WERI-Rb-1 (cell line): ENCODE measurements around the gene RNF115.

ENCODE experiments used
- DNase-seq: peaks from one replicate; pipeline ENCODE4 v3.0.0-alpha.2; 2020
- H3K27ac ChIP-seq: fragments of 250-450 bp; sonication (Bioruptor Pico); 2 replicates; pipeline ENCODE4 v1.5.1; 2020; ENCODE audit warnings: mild to moderate bottlenecking, moderate library complexity
- H3K27me3 ChIP-seq: fragments of 250-450 bp; sonication (Bioruptor Pico); 2 replicates; pipeline ENCODE4 v1.5.1; 2021; ENCODE audit warnings: mild to moderate bottlenecking, low read depth, moderate library complexity; ENCODE audit not compliant: insufficient read depth, severe bottlenecking
- H3K36me3 ChIP-seq: fragments of 250-450 bp; sonication (Bioruptor Pico); 2 replicates; pipeline ENCODE4 v1.5.1; 2020; ENCODE audit warnings: mild to moderate bottlenecking, moderate library complexity
- H3K4me3 ChIP-seq: 2 replicates; pipeline ENCODE4 v1.5.1; 2011; ENCODE audit warnings: low read depth, mild to moderate bottlenecking, control low read depth, low read length
- H3K9me3 ChIP-seq: fragments of 250-450 bp; sonication (Bioruptor Pico); 2 replicates; pipeline ENCODE4 v1.5.1; 2021; ENCODE audit warnings: mild to moderate bottlenecking, moderate library complexity; ENCODE audit not compliant: severe bottlenecking
- TF ChIP-seq, protein P1 (sequence below): IDR thresholded peaks from 2 replicates; pipeline ENCODE4 v1.5.1; 2011; ENCODE audit warnings: low read depth, mild to moderate bottlenecking, control low read depth, inconsistent platforms, low read length

The RNF115 gene

DNA sequence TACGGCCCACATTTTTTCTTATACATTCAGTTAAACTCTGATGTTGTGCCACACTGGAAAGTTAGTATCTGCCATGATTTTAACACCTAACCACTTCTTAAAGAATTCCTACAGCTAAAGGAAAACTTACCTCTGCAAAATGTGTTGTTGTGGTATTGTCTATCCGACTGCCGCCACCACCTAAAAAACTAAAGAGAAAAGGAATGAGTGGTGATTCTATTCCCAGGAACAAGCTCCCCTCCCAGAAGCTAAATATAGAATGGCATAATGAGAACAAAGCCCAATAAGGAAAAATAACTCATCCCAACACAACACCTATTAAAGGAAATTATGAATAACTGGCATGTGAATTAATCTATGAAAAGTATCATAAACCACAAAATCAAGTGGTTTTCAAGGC is 39.5 kb downstream of the RNF115 start:
- Histone ChIP-seq H3K27ac (no peak overlapping the region), H3K36me3 (peaks cover 34% of the 10 kb centered on the region), H3K27me3 (no peaks in the 10 kb centered on the region), H3K4me3 (no peak overlapping the region), H3K9me3 (no peaks in the 10 kb centered on the region)
- no peak for DNase-seq
- TF ChIP-seq, protein P1, sequence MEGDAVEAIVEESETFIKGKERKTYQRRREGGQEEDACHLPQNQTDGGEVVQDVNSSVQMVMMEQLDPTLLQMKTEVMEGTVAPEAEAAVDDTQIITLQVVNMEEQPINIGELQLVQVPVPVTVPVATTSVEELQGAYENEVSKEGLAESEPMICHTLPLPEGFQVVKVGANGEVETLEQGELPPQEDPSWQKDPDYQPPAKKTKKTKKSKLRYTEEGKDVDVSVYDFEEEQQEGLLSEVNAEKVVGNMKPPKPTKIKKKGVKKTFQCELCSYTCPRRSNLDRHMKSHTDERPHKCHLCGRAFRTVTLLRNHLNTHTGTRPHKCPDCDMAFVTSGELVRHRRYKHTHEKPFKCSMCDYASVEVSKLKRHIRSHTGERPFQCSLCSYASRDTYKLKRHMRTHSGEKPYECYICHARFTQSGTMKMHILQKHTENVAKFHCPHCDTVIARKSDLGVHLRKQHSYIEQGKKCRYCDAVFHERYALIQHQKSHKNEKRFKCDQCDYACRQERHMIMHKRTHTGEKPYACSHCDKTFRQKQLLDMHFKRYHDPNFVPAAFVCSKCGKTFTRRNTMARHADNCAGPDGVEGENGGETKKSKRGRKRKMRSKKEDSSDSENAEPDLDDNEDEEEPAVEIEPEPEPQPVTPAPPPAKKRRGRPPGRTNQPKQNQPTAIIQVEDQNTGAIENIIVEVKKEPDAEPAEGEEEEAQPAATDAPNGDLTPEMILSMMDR, result no peak

DNA sequence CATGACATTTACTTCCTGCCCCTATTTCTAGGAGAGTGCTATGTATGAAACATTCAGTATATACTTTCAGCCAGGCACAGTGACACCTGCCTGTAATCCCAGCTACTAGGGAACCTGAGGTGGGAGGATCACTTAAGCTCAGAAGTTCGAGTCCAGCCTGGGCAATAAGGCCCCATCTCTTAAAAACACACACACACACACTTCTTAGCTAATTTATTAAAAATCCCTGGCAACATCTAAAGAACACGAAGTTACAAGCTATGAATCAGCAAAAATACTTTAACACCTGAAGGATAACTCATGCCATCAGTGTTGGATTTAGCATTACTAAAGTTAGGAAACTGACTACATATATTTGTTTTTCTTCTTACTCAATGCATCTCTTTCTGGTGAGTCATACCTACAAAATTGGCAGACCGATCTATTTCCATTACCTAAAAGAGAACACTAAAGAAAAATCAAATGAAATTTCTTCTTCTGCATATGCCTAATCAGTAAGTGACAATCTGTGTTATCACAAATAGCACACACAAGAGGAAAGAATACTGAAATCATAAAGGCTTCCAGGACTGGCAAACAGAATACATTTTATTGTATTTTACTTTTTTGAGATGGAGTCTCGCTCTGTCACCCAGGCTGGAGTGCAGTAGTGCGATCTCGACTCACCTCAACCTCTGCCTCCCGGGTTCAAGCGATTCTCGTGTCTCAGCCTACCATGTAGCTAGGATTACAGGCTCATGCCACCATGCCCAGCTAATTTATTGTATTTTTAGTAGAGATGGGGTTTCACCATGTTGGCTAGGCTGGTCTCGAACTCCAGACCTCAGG is 41.4 kb downstream of the RNF115 start:
- no peak overlapping the region for H3K27ac ChIP-seq
- no peak for DNase-seq
- no peaks in the 10 kb centered on the region for H3K9me3 ChIP-seq
- no peaks in the 10 kb centered on the region for H3K27me3 ChIP-seq
- peaks cover 36% of the 10 kb centered on the region for H3K36me3 ChIP-seq
- TF ChIP-seq, protein P1, result no peak
- no peak overlapping the region for H3K4me3 ChIP-seq

DNA sequence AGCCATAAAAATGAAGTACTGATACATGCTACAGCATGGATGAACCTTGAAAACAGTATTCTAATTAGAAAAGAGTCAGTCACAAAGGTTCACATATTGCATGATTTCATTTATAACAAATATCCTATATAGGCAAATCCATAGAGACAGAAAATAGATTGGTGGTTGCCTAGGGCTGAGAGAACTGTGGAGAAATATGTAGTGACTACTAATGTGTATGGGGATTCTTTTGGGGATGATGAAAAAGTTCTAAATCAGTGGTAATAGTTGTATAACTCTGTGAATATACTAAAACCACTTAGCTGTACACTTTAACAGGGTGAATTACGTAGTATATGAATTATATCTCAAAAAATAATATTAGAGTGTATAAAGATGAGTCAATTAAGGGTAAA is 45.8 kb downstream of the RNF115 start:
- TF ChIP-seq, protein P1, result no peak
- Histone ChIP-seq H3K36me3 (peaks cover 24% of the 10 kb centered on the region), H3K4me3 (no peak overlapping the region), H3K9me3 (no peaks in the 10 kb centered on the region), H3K27me3 (no peaks in the 10 kb centered on the region), H3K27ac (no peak overlapping the region)
- no peak for DNase-seq

DNA sequence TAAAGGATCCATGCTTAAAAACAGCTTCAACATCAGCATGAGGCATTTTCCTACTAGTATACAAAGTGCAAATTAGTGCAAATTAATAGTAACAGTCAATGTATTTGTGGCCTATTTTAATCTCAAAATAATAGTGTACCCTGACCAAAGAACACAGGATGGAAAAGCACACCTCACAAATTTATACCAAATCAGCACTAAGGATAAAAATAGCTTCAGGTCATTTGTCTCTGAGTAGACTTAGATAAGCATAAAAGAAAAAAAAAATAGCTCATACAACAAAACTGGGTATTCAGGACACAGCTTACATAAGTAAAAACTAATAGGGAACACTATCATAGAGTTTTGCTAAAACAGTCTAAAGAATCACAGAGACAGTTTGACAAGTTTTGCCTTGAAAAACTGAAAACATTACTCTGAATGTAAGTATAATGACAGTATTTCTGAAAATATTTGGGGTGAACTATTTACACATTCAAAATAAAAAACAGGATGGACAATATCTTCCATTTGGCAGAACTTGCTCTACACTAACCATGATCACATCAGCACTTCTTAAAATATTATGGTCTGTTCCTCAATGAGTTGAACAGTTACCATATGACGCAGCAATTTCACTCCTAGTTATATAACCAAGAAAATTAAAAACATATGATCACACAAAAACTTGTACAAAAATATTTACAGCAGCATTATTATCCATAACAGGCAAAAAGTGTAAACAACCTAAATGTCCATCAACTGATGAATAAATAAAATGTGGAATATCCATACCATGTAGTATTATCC is 46.3 kb downstream of the RNF115 start:
- no peak overlapping the region for H3K27ac ChIP-seq
- peaks cover 20% of the 10 kb centered on the region for H3K36me3 ChIP-seq
- no peaks in the 10 kb centered on the region for H3K9me3 ChIP-seq
- no peak for DNase-seq
- H3K4me3 ChIP-seq, result no peak overlapping the region
- TF ChIP-seq, protein P1, result no peak
- H3K27me3 ChIP-seq, result no peaks in the 10 kb centered on the region

DNA sequence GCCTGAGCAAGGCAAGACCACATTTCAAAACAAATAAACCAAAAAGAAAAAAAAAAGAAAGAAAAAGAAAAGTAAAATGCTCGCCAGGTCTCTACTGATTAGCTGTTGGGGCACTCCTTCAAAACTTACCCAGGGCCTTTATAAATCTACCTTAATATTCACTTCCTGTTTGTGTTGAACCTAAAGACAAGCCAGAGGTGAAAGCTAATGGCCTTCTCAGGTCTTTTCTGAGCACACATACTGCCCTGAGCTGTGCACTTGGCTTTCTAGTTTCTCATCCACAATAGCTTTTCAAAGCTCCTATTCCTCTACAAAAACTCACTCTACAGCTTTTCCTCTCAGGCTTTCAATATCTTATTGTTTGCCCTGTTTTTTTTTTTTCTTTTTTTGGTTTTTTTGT is 50.5 kb downstream of the RNF115 start:
- Histone ChIP-seq H3K9me3 (no peaks in the 10 kb centered on the region), H3K27ac (no peak overlapping the region), H3K4me3 (no peak overlapping the region), H3K36me3 (peaks cover 16% of the 10 kb centered on the region), H3K27me3 (no peaks in the 10 kb centered on the region)
- no peak for DNase-seq
- TF ChIP-seq, protein P1, result no peak
